Colonic mucosa (tissue), 4 donors: ENCODE results near the gene CNDP1. TPM values are rescaled to one million over a fixed set of nuclear protein-coding genes. Genes with fewer than 3 reads are reported as not detected.

ENCODE experiments used
- DNase-seq: peaks from one replicate; pipeline ENCODE4 v3.0.0-alpha.2; 2020
- H3K27ac ChIP-seq: fragments of 200-600 bp; one replicate; pipeline ENCODE4 v1.8.0; 2021
- H3K27me3 ChIP-seq: fragments of 200-600 bp; one replicate; pipeline ENCODE4 v1.8.0; 2021
- H3K36me3 ChIP-seq: fragments of 200-600 bp; one replicate; pipeline ENCODE4 v1.8.0; 2021
- H3K4me1 ChIP-seq: fragments of 200-600 bp; one replicate; pipeline ENCODE4 v1.8.0; 2021; ENCODE audit warnings: mild to moderate bottlenecking
- H3K4me3 ChIP-seq: fragments of 200-600 bp; one replicate; pipeline ENCODE4 v1.8.0; 2021
- H3K9ac ChIP-seq, 2 donors: one replicate each; pipeline ENCODE4 v1.7.0; 2013; ENCODE audit warnings: control low read depth in 2 of 2, low read depth in 2 of 2, low read length in 2 of 2
- H3K9me3 ChIP-seq: fragments of 200-600 bp; one replicate; pipeline ENCODE4 v1.8.0; 2021
- CTCF ChIP-seq: fragments of 200-600 bp; IDR thresholded peaks from one replicate; pipeline ENCODE4 v1.8.0; 2022; ENCODE audit warnings: antibody characterized with exemption, mild to moderate bottlenecking
- intact Hi-C: fragments of 100-400 bp; cut with DNase I; formaldehyde crosslinking; loops from one replicate; pipeline ENCODE4 v1.14.1; 2022
- total RNA-seq, 2 donors: library from RNA; stranded (reverse); fragmentation: NEBNext Ultra II Directional in 1 of 2; extraction: Animal tissue kit (Norgen Biotek cat#: 25700) in 1 of 2; gene quantifications; one replicate each; pipeline ENCODE4 v1.2.1, GENCODE V29; 2021
- donor health status: healthy.
- donor health status: DM: no; HTN: no; CAD: no.
- donor health status: DM: no; HTN: no; CAD: no.

CNDP1 gene
- total RNA-seq, 2 donors from 2014 or later = 0.10 TPM; not detected in 1

- Histone ChIP-seq H3K27me3 (no peaks in the 10 kb centered on the region), H3K9ac (no peak overlapping the region), H3K4me1 (no peaks in the 10 kb centered on the region), H3K4me3 (no peak overlapping the region), H3K27ac (no peak overlapping the region), H3K36me3 (peaks cover 32% of the 10 kb centered on the region), H3K9me3 (no peaks in the 10 kb centered on the region)
- intact Hi-C loops = no loop called here
- no peak for TF ChIP-seq CTCF
- DNase-seq = no peak
These were observed 22.5 kb upstream of the CNDP1 start for GRCh38 chr18:74511823-74512222.

GRCh38 chr18:74512321-74513053 lies 21.8 kb upstream of the CNDP1 start:
- Histone ChIP-seq H3K27ac (no peak overlapping the region), H3K4me3 (no peak overlapping the region), H3K9ac (no peak overlapping the region), H3K36me3 (peaks cover 32% of the 10 kb centered on the region), H3K27me3 (no peaks in the 10 kb centered on the region), H3K9me3 (no peaks in the 10 kb centered on the region), H3K4me1 (no peaks in the 10 kb centered on the region)
- intact Hi-C loops = no loop called here
- DNase-seq = no peak
- no peak for TF ChIP-seq CTCF

- no peak overlapping the region for H3K27ac ChIP-seq
- H3K4me1 ChIP-seq = no peaks in the 10 kb centered on the region
- peaks cover 32% of the 10 kb centered on the region for H3K36me3 ChIP-seq
- H3K9me3 ChIP-seq = no peaks in the 10 kb centered on the region
- intact Hi-C loops = no loop called here
- DNase-seq = no peak
- no peak overlapping the region for H3K4me3 ChIP-seq
- no peak overlapping the region for H3K9ac ChIP-seq
- TF ChIP-seq CTCF = no peak
- no peaks in the 10 kb centered on the region for H3K27me3 ChIP-seq
These were observed 21.0 kb upstream of the CNDP1 start for GRCh38 chr18:74513149-74513882.

GRCh38 chr18:74513883-74514205 lies 20.5 kb upstream of the CNDP1 start:
- intact Hi-C loops = no loop called here
- Histone ChIP-seq H3K27ac (no peak overlapping the region), H3K9ac (no peak overlapping the region), H3K9me3 (no peaks in the 10 kb centered on the region), H3K36me3 (peaks cover 32% of the 10 kb centered on the region), H3K27me3 (no peaks in the 10 kb centered on the region), H3K4me1 (no peaks in the 10 kb centered on the region), H3K4me3 (no peak overlapping the region)
- no peak for DNase-seq
- no peak for TF ChIP-seq CTCF

GRCh38 chr18:74514860-74515495 lies 19.3 kb upstream of the CNDP1 start:
- no peak overlapping the region for H3K9ac ChIP-seq
- H3K27ac ChIP-seq = no peak overlapping the region
- DNase-seq = no peak
- no peaks in the 10 kb centered on the region for H3K27me3 ChIP-seq
- no peaks in the 10 kb centered on the region for H3K4me1 ChIP-seq
- no peak for TF ChIP-seq CTCF
- H3K9me3 ChIP-seq = no peaks in the 10 kb centered on the region
- no peak overlapping the region for H3K4me3 ChIP-seq
- peaks cover 36% of the 10 kb centered on the region for H3K36me3 ChIP-seq
- intact Hi-C loops = no loop called here
